ENCODE results near the gene VWA8.

DNA sequence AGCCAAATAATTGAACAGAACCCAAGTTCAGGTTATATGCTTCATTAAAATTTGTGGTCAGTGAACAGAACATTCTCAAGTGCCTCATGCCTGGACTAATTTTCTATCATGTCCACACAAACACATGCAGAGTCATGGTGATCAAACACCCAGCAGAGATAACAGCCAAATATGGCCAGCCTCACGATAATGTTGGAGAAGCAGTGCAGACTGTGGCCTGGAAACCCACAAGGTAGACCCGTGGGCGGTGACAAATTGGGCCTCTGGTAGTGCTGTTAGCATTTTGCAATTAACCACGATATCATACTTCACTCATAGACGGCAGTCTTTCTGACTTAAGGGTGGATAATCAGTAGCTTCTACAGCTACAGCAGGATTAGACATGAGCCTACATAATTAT lies 35.0 kb upstream of the VWA8 start:
- TF ChIP-seq, protein P1, sequence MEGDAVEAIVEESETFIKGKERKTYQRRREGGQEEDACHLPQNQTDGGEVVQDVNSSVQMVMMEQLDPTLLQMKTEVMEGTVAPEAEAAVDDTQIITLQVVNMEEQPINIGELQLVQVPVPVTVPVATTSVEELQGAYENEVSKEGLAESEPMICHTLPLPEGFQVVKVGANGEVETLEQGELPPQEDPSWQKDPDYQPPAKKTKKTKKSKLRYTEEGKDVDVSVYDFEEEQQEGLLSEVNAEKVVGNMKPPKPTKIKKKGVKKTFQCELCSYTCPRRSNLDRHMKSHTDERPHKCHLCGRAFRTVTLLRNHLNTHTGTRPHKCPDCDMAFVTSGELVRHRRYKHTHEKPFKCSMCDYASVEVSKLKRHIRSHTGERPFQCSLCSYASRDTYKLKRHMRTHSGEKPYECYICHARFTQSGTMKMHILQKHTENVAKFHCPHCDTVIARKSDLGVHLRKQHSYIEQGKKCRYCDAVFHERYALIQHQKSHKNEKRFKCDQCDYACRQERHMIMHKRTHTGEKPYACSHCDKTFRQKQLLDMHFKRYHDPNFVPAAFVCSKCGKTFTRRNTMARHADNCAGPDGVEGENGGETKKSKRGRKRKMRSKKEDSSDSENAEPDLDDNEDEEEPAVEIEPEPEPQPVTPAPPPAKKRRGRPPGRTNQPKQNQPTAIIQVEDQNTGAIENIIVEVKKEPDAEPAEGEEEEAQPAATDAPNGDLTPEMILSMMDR (tag by site-specific recombination; IDR thresholded peaks at IDR 0.05), result no peak
- no peak for TF ChIP-seq REST (tag by site-specific recombination; IDR thresholded peaks at IDR 0.05)
- no peak for TF ChIP-seq ZNF138 (tag by site-specific recombination; IDR thresholded peaks at IDR 0.05; ENCODE audit: borderline replicate concordance)
- TF ChIP-seq ZBTB17 (tag by site-specific recombination; IDR thresholded peaks at IDR 0.05), result no peak
- no peak for TF ChIP-seq ZNF626 (tag by site-specific recombination; IDR thresholded peaks at IDR 0.05)
- TF ChIP-seq PATZ1 (tag by site-specific recombination; IDR thresholded peaks at IDR 0.05), result no peak
- no peak for TF ChIP-seq ZNF670 (tag by site-specific recombination; IDR thresholded peaks at IDR 0.05; ENCODE audit: low read depth)
- no peak for TF ChIP-seq KLF1 (tag by site-specific recombination; IDR thresholded peaks at IDR 0.05)
- TF ChIP-seq ZIC2 (tag by site-specific recombination; IDR thresholded peaks at IDR 0.05), result no peak
- TF ChIP-seq, protein P2, sequence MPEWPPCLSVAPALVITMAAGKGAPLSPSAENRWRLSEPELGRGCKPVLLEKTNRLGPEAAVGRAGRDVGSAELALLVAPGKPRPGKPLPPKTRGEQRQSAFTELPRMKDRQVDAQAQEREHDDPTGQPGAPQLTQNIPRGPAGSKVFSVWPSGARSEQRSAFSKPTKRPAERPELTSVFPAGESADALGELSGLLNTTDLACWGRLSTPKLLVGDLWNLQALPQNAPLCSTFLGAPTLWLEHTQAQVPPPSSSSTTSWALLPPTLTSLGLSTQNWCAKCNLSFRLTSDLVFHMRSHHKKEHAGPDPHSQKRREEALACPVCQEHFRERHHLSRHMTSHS (tag by site-specific recombination; IDR thresholded peaks at IDR 0.05), result no peak
- no peak for TF ChIP-seq PBX3 (CRISPR knock-in tag; IDR thresholded peaks at IDR 0.05)
- TF ChIP-seq ZNF155 (tag by site-specific recombination; IDR thresholded peaks at IDR 0.05), result no peak
- no peak for TF ChIP-seq ZNF792 (tag by site-specific recombination; IDR thresholded peaks at IDR 0.05)
- no peak for TF ChIP-seq ZNF302 (tag by site-specific recombination; IDR thresholded peaks at IDR 0.05; ENCODE audit: low read depth)
